Uterus (tissue), 2 donors: ENCODE results near the gene VRK1.

Experiments
- POLR2A ChIP-seq, 2 donors: fragments of 450-650 bp; IDR thresholded peaks; one replicate each; pipeline ENCODE4 v1.6.1; 2016; ENCODE audit warnings: antibody characterized with exemption in 2 of 2, mild to moderate bottlenecking in 1 of 2, moderate library complexity in 1 of 2
- TF ChIP-seq, protein P1 (sequence below), 4 experiments: fragments of 200-600 bp in 2 of 4; fragments of 450-650 bp in 2 of 4; sonication (generic) in 2 of 4; IDR thresholded peaks; one replicate each; pipeline ENCODE4 v1.5.1; 2016 to 2019; ENCODE audit warnings: antibody characterized with exemption in 4 of 4, mild to moderate bottlenecking in 2 of 4, moderate library complexity in 1 of 4

- TF ChIP-seq, protein P1, sequence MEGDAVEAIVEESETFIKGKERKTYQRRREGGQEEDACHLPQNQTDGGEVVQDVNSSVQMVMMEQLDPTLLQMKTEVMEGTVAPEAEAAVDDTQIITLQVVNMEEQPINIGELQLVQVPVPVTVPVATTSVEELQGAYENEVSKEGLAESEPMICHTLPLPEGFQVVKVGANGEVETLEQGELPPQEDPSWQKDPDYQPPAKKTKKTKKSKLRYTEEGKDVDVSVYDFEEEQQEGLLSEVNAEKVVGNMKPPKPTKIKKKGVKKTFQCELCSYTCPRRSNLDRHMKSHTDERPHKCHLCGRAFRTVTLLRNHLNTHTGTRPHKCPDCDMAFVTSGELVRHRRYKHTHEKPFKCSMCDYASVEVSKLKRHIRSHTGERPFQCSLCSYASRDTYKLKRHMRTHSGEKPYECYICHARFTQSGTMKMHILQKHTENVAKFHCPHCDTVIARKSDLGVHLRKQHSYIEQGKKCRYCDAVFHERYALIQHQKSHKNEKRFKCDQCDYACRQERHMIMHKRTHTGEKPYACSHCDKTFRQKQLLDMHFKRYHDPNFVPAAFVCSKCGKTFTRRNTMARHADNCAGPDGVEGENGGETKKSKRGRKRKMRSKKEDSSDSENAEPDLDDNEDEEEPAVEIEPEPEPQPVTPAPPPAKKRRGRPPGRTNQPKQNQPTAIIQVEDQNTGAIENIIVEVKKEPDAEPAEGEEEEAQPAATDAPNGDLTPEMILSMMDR (IDR thresholded peaks at IDR 0.05) = no peak
- no peak for TF ChIP-seq POLR2A (IDR thresholded peaks at IDR 0.05)
These were observed 106.4 kb downstream of the VRK1 start for GRCh38 chr14:96903444-96904023.
